ENCODE results near the gene SH2D3A.
"Not testable (repeated sequence)": the region's sequence is repeated elsewhere in the genome, so short reads cannot be mapped to it uniquely, and the experiment has no call there.

SH2D3A gene

DNA sequence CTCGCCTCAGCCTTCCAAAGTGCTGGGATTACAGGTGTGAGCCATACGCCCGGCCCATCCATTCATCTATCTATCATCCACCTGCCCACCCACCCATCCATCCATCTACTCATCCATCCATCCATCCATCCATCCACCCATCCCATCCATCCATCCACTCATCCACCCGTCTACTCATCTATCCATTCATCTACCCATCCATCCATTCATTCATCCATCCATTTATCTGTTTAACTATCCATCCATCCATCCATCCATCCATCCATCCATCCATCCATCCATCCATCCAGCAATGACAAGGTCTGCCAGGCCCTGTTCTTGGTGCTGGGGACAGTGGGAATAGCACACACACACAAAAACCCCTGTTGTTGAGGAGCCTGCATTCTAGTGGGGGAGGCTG, 9.8 kb upstream of the SH2D3A start:
- in situ Hi-C loops (cut with MboI; ENCODE audit: low sequenced_read_pairs), result no loop called here
- Histone ChIP-seq H3K27me3 (ENCODE audit: low read depth) (no peaks in the 10 kb centered on the region), H3K4me3 (no peak overlapping the region), H3K4me1 (no peaks in the 10 kb centered on the region), H3K36me3 (replicated peaks) (no peaks in the 10 kb centered on the region), H3K9me3 (no peaks in the 10 kb centered on the region)
- DNase-seq (ENCODE audit: low spot score in 2 of 2), result no peak

GRCh38 chr19:6776045-6776444, 8.8 kb upstream of the SH2D3A start:
- in situ Hi-C loops (cut with MboI; ENCODE audit: low sequenced_read_pairs); H3K9me3 ChIP-seq; H3K4me1 ChIP-seq; H3K4me3 ChIP-seq; H3K27me3 ChIP-seq (ENCODE audit: low read depth); H3K36me3 ChIP-seq (replicated peaks); DNase-seq (ENCODE audit: low spot score in 2 of 2): not testable (repeated sequence)

DNA sequence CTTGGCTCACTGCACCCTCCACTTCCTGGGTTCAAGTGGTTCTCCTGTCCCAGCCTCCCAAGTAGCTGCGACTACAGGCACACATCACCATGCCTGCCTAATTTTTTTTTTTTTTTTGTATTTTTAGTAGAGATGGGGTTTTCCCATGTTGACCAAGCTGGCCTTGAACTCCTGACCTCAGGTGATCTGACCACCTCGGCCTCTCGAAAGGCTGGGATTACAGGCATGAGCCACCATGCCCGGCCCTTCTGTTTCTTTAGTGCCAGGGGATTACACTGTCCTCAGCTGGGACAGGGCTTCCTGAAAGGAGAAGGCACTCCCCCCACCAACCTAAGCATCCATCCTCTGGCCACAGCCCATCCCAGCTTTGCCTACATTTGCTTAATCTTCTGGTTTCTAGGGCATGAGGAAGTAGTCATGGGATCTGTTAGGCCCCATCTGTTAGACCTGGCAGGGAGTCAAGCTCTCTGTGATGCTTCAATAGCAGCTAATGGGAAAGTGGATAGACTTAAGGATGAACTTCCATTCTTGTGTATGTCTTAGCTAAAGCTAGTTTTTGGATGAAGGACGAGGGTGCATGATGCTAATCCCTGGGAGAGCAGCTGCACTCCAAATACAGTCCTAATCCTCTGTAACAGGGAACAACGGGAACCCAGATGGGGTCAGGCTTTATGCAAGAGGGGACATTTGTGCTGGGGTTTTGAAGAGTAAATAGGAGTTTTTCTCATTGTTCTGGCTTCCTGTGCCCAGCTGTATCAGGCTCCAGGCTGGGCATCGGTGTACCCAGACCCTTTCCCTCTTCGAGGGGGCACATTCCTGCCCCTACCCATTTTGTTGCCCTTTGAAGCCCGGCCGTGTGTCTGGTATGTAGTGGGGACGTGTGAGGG, 7.8 kb upstream of the SH2D3A start:
- H3K4me1 ChIP-seq, result no peaks in the 10 kb centered on the region
- H3K9me3 ChIP-seq, result no peaks in the 10 kb centered on the region
- no peak for DNase-seq (ENCODE audit: low spot score in 2 of 2)
- no peaks in the 10 kb centered on the region for H3K36me3 ChIP-seq (replicated peaks)
- H3K27me3 ChIP-seq (ENCODE audit: low read depth), result no peaks in the 10 kb centered on the region
- in situ Hi-C loops (cut with MboI; ENCODE audit: low sequenced_read_pairs), result no loop called here
- no peak overlapping the region for H3K4me3 ChIP-seq

GRCh38 chr19:6773323-6773931, 6.2 kb upstream of the SH2D3A start:
- no peaks in the 10 kb centered on the region for H3K9me3 ChIP-seq
- H3K4me1 ChIP-seq, result no peaks in the 10 kb centered on the region
- no peak overlapping the region for H3K4me3 ChIP-seq
- DNase-seq (ENCODE audit: low spot score in 2 of 2), result no peak
- in situ Hi-C loops (cut with MboI; ENCODE audit: low sequenced_read_pairs), result no loop called here
- no peaks in the 10 kb centered on the region for H3K36me3 ChIP-seq (replicated peaks)
- H3K27me3 ChIP-seq (ENCODE audit: low read depth), result no peaks in the 10 kb centered on the region

DNA sequence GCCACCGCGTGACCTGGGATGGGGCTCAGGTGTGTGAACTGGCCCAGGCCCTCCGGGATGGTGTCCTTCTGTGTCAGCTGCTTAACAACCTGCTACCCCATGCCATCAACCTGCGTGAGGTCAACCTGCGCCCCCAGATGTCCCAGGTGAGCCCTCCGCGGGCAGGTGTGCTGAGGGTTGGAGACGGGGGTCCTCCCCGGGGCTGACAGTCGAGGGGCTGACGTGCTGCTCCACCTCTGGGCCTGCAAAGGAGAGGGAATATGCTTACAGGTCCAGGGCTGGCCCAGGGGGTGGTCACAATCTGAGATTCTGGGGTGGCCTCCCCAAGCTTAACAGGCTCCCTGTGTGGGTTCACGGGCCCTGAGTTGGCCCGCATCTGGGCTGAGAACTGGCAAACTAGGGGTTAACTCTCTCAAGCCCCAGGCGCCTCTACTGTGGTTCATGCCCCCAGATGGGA, 5.7 kb upstream of the SH2D3A start:
- in situ Hi-C loops (cut with MboI; ENCODE audit: low sequenced_read_pairs), result no loop called here
- no peaks in the 10 kb centered on the region for H3K36me3 ChIP-seq (replicated peaks)
- H3K4me1 ChIP-seq, result no peaks in the 10 kb centered on the region
- H3K9me3 ChIP-seq, result no peaks in the 10 kb centered on the region
- H3K4me3 ChIP-seq, result no peak overlapping the region
- no peaks in the 10 kb centered on the region for H3K27me3 ChIP-seq (ENCODE audit: low read depth)
- no peak for DNase-seq (ENCODE audit: low spot score in 2 of 2)

- peak in 1 of 2 experiments; percentile 33 for DNase-seq (ENCODE audit: low spot score in 2 of 2)
- in situ Hi-C loops (cut with MboI; ENCODE audit: low sequenced_read_pairs), result no loop called here
- no peak within 1 kb of the TSS for H3K4me3 ChIP-seq
- no peaks in the 10 kb centered on the region for H3K36me3 ChIP-seq (replicated peaks)
- H3K4me1 ChIP-seq, result no peaks in the 10 kb centered on the region
- no peaks in the 10 kb centered on the region for H3K9me3 ChIP-seq
- H3K27me3 ChIP-seq (ENCODE audit: low read depth), result no peaks in the 10 kb centered on the region
Measured at GRCh38 chr19:6772028-6772865, 5.0 kb upstream of the SH2D3A start, which contains the start of gene VAV1. TSS of gene VAV1 (plus strand) at chr19:6772708. CDS start at chr19:6772808, 100 bp downstream.

- H3K4me1 ChIP-seq; H3K4me3 ChIP-seq; DNase-seq (ENCODE audit: low spot score in 2 of 2); in situ Hi-C loops (cut with MboI; ENCODE audit: low sequenced_read_pairs); H3K36me3 ChIP-seq (replicated peaks); H3K27me3 ChIP-seq (ENCODE audit: low read depth); H3K9me3 ChIP-seq: not testable (repeated sequence)
Measured at GRCh38 chr19:6771648-6772027, 4.4 kb upstream of the SH2D3A start.

- no peaks in the 10 kb centered on the region for H3K36me3 ChIP-seq (replicated peaks)
- no peaks in the 10 kb centered on the region for H3K9me3 ChIP-seq
- H3K27me3 ChIP-seq (ENCODE audit: low read depth), result no peaks in the 10 kb centered on the region
- H3K4me3 ChIP-seq, result no peak overlapping the region
- in situ Hi-C loops (cut with MboI; ENCODE audit: low sequenced_read_pairs), result no loop called here
- peak; percentile 27 to 43 for DNase-seq (ENCODE audit: low spot score in 2 of 2)
- H3K4me1 ChIP-seq, result peaks cover 6% of the 10 kb centered on the region; the same call in 1 of the 2 replicates
Measured at GRCh38 chr19:6769006-6769619, 1.9 kb upstream of the SH2D3A start.

- in situ Hi-C loops (cut with MboI; ENCODE audit: low sequenced_read_pairs), result no loop called here
- DNase-seq (ENCODE audit: low spot score in 2 of 2), result no peak
- Histone ChIP-seq H3K4me1 (peaks cover 6% of the 10 kb centered on the region; the same call in 1 of the 2 replicates), H3K36me3 (replicated peaks) (no peaks in the 10 kb centered on the region), H3K9me3 (no peaks in the 10 kb centered on the region), H3K27me3 (ENCODE audit: low read depth) (no peaks in the 10 kb centered on the region), H3K4me3 (peak overlapping the region; percentile 51)
Measured at GRCh38 chr19:6768236-6768785, 1.1 kb upstream of the SH2D3A start.

GRCh38 chr19:6767081-6767356, 216 bp downstream of the SH2D3A start:
- Histone ChIP-seq H3K36me3 (replicated peaks) (no peaks in the 10 kb centered on the region), H3K4me1 (peaks cover 6% of the 10 kb centered on the region; the same call in 1 of the 2 replicates), H3K9me3 (no peaks in the 10 kb centered on the region), H3K27me3 (ENCODE audit: low read depth) (no peaks in the 10 kb centered on the region), H3K4me3 (peak overlapping the region; percentile 51)
- in situ Hi-C loops (cut with MboI; ENCODE audit: low sequenced_read_pairs), result no loop called here
- peak; percentile 10 to 43 for DNase-seq (ENCODE audit: low spot score in 2 of 2)

GRCh38 chr19:6766357-6767080, 716 bp downstream of the SH2D3A start:
- Histone ChIP-seq H3K27me3 (ENCODE audit: low read depth) (no peaks in the 10 kb centered on the region), H3K4me1 (peaks cover 6% of the 10 kb centered on the region; the same call in 1 of the 2 replicates), H3K9me3 (no peaks in the 10 kb centered on the region), H3K36me3 (replicated peaks) (no peaks in the 10 kb centered on the region), H3K4me3 (peak overlapping the region; percentile 51)
- no peak for DNase-seq (ENCODE audit: low spot score in 2 of 2)
- in situ Hi-C loops (cut with MboI; ENCODE audit: low sequenced_read_pairs), result no loop called here

- in situ Hi-C loops (cut with MboI; ENCODE audit: low sequenced_read_pairs), result no loop called here
- H3K36me3 ChIP-seq (replicated peaks), result no peaks in the 10 kb centered on the region
- no peak for DNase-seq (ENCODE audit: low spot score in 2 of 2)
- H3K27me3 ChIP-seq (ENCODE audit: low read depth), result no peaks in the 10 kb centered on the region
- H3K4me3 ChIP-seq, result no peak overlapping the region
- no peaks in the 10 kb centered on the region for H3K9me3 ChIP-seq
- H3K4me1 ChIP-seq, result peaks cover 6% of the 10 kb centered on the region; the same call in 1 of the 2 replicates
Measured at GRCh38 chr19:6765738-6766356, 1.4 kb downstream of the SH2D3A start.

Measured in HAP-1 (cell line).